Measurements from ENCODE around the gene THUMPD2. TPM values are rescaled to one million over a fixed set of nuclear protein-coding genes. Genes with fewer than 3 reads are reported as not detected.
A peak's percentile ranks its signal among the peaks of the same experiment; 100 is the strongest.
"Not testable (repeated sequence)": the region's sequence is repeated elsewhere in the genome, so short reads cannot be mapped to it uniquely, and the experiment has no call there.

The THUMPD2 gene
- total RNA-seq, 1 experiment from 2014 or later: 19.6 TPM

- Mint-ChIP-seq H3K27me3 (ENCODE audit: low read depth) (no peaks in the 10 kb centered on the region), H3K4me3 (no peak overlapping the region), H3K36me3 (peaks cover 26% of the 10 kb centered on the region), H3K27ac (no peak overlapping the region), H3K9me3 (peaks cover 11% of the 10 kb centered on the region), H3K4me1 (peaks cover 26% of the 10 kb centered on the region)
- CTCF ChIA-PET: interaction anchor here (0.7 to 6.2 kb wide), 27 partner anchors 11 to 783 kb away, joined by 3 to 74 read pairs (median 4); partner anchors contain the start of gene MAP4K3
- no peak for DNase-seq (ENCODE audit: low spot score)
- ATAC-seq: peak; percentile 14; the same call in 1 of the 2 replicates
- POLR2A ChIA-PET: interaction anchor here (0.9 kb wide), 1 partner anchor 68 kb away, joined by 3 read pairs; no protein-coding TSS in a partner anchor
- TF ChIP-seq MLX (CRISPR knock-in tag; IDR thresholded peaks at IDR 0.05): no peak
- TF ChIP-seq, protein P1, sequence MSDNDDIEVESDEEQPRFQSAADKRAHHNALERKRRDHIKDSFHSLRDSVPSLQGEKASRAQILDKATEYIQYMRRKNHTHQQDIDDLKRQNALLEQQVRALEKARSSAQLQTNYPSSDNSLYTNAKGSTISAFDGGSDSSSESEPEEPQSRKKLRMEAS (CRISPR knock-in tag; IDR thresholded peaks at IDR 0.05): no peak
- TF ChIP-seq STAT6 (CRISPR knock-in tag; conservative IDR thresholded peaks at IDR 0.05; ENCODE audit: low read depth): no peak
- TF ChIP-seq ZNF396 (CRISPR knock-in tag; IDR thresholded peaks at IDR 0.05; ENCODE audit: borderline replicate concordance): no peak
- TF ChIP-seq ETV6 (CRISPR knock-in tag; IDR thresholded peaks at IDR 0.05): no peak
- no peak for TF ChIP-seq GTF2I (CRISPR knock-in tag; conservative IDR thresholded peaks at IDR 0.05)
- TF ChIP-seq ZNF423 (CRISPR knock-in tag; IDR thresholded peaks at IDR 0.05): no peak
- TF ChIP-seq ERG (CRISPR knock-in tag; IDR thresholded peaks at IDR 0.05): no peak
- TF ChIP-seq ZNF263 (CRISPR knock-in tag; IDR thresholded peaks at IDR 0.05; ENCODE audit: low read depth): no peak
- TF ChIP-seq CREM (CRISPR knock-in tag; IDR thresholded peaks at IDR 0.05): no peak
- no peak for TF ChIP-seq ATF3 (CRISPR knock-in tag; conservative IDR thresholded peaks at IDR 0.05)
- TF ChIP-seq NFATC4 (CRISPR knock-in tag; IDR thresholded peaks at IDR 0.05): no peak
- TF ChIP-seq, protein P2, sequence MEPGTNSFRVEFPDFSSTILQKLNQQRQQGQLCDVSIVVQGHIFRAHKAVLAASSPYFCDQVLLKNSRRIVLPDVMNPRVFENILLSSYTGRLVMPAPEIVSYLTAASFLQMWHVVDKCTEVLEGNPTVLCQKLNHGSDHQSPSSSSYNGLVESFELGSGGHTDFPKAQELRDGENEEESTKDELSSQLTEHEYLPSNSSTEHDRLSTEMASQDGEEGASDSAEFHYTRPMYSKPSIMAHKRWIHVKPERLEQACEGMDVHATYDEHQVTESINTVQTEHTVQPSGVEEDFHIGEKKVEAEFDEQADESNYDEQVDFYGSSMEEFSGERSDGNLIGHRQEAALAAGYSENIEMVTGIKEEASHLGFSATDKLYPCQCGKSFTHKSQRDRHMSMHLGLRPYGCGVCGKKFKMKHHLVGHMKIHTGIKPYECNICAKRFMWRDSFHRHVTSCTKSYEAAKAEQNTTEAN (CRISPR knock-in tag; IDR thresholded peaks at IDR 0.05): no peak
- TF ChIP-seq NR1H2 (CRISPR knock-in tag; IDR thresholded peaks at IDR 0.05): no peak
- no peak for TF ChIP-seq ZNF219 (CRISPR knock-in tag; IDR thresholded peaks at IDR 0.05; ENCODE audit: borderline replicate concordance)
These were observed 48.8 kb downstream of the THUMPD2 start for GRCh38 chr2:39730276-39730675.

- POLR2A ChIA-PET: no interaction called here
- no peak overlapping the region for H3K27ac Mint-ChIP-seq
- H3K4me3 Mint-ChIP-seq: no peak overlapping the region
- peak; percentile 71 for ATAC-seq
- CTCF ChIA-PET: interaction anchor here (0.6 to 6.2 kb wide), 22 partner anchors 9 to 781 kb away, joined by 3 to 74 read pairs (median 4); partner anchors contain the start of genes MAP4K3 and TMEM178A
- no peaks in the 10 kb centered on the region for H3K27me3 Mint-ChIP-seq (ENCODE audit: low read depth)
- peaks cover 18% of the 10 kb centered on the region for H3K36me3 Mint-ChIP-seq
- peak; percentile 63 for DNase-seq (ENCODE audit: low spot score)
- peaks cover 11% of the 10 kb centered on the region for H3K9me3 Mint-ChIP-seq
- TF ChIP-seq RORB (CRISPR knock-in tag; IDR thresholded peaks at IDR 0.05): no peak
- TF ChIP-seq, protein P3, sequence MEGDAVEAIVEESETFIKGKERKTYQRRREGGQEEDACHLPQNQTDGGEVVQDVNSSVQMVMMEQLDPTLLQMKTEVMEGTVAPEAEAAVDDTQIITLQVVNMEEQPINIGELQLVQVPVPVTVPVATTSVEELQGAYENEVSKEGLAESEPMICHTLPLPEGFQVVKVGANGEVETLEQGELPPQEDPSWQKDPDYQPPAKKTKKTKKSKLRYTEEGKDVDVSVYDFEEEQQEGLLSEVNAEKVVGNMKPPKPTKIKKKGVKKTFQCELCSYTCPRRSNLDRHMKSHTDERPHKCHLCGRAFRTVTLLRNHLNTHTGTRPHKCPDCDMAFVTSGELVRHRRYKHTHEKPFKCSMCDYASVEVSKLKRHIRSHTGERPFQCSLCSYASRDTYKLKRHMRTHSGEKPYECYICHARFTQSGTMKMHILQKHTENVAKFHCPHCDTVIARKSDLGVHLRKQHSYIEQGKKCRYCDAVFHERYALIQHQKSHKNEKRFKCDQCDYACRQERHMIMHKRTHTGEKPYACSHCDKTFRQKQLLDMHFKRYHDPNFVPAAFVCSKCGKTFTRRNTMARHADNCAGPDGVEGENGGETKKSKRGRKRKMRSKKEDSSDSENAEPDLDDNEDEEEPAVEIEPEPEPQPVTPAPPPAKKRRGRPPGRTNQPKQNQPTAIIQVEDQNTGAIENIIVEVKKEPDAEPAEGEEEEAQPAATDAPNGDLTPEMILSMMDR (IDR thresholded peaks at IDR 0.05): peak; percentile 84
- peaks cover 19% of the 10 kb centered on the region for H3K4me1 Mint-ChIP-seq
These were observed 50.1 kb downstream of the THUMPD2 start for GRCh38 chr2:39728941-39729351.

DNA sequence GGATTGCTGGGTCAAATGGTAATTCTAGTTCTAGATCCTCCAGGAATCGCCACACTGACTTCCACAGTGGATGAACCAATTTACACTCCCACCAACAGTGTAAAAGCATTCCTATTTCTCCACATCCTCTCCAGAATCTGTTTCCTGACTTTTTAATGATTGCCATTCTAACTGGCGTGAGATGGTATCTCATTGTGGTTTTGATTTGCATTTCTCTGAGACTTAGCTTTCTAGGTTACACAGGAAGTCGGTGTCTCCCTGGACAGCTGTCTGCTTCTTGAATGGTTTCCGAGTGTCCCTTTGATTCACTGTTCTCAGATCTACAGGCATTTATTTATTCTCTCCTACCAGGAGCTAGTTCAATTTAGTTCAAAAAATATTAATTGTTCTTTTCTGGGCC is 51.0 kb downstream of the THUMPD2 start:
- H3K4me1 Mint-ChIP-seq: peaks cover 23% of the 10 kb centered on the region

More for the DNA sequence above, 51.0 kb downstream of the THUMPD2 start:
- CTCF ChIA-PET: interaction anchor here (0.8 to 6.2 kb wide), 5 partner anchors 135 to 781 kb away, joined by 3 to 74 read pairs (median 4); no protein-coding TSS in a partner anchor
- H3K4me3 Mint-ChIP-seq; ATAC-seq; POLR2A ChIA-PET; H3K27ac Mint-ChIP-seq; H3K27me3 Mint-ChIP-seq (ENCODE audit: low read depth); DNase-seq (ENCODE audit: low spot score): not testable (repeated sequence)
- Mint-ChIP-seq H3K9me3 (peaks cover 11% of the 10 kb centered on the region), H3K36me3 (peaks cover 13% of the 10 kb centered on the region)
